Measurements from ENCODE around the gene CES4A.
"Not testable (repeated sequence)": the region's sequence is repeated elsewhere in the genome, so short reads cannot be mapped to it uniquely, and the experiment has no call there.

Gene CES4A

DNA sequence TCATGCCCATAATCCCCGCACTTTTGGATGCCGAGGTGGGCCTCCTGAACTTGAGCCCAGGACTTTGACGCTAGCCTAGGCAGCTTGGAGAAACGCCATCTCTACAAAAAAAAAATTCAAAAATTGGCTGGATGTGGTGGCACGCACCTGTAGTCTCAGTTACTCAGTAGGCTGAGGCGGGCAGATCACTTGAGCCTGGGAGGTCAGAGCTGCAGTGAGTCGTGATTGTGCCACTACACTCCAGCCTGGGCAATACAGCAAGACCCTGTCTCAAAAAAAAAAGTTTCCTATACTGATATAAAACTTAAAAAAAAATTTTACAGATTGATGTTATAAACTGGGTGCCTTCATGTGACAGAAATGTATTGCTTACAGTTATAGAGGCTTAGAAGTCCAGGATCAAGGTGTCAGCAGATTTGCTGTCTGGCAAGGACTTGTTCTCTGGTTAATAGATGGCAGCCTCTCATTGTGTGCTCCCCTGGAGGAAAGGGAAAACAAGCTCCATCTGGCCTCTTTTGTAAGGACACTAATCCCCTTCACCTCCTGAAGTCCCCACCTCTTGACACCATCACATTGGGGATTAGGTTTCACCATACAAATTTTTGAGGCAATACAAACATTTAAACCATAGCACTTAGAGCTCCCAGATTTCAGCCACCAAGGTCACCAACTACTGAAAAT lies 35.8 kb upstream of the CES4A start:
- DNase-seq: no peak
- Histone ChIP-seq H3K14ac (ENCODE audit: low read length) (no peak overlapping the region), H2AFZ (ENCODE audit: insufficient read depth, low read length, poor library complexity) (no peak overlapping the region), H3K79me1 (ENCODE audit: low read length) (no peaks in the 10 kb centered on the region), H3K23ac (ENCODE audit: low read length) (no peak overlapping the region), H4K91ac (ENCODE audit: low read depth, low read length) (no peak overlapping the region), H3K4ac (ENCODE audit: low read depth, low read length) (no peak overlapping the region), H3K9ac (ENCODE audit: low read length) (no peak overlapping the region), H3K4me2 (ENCODE audit: low read length) (no peak overlapping the region), H3K18ac (ENCODE audit: low read length) (no peak overlapping the region), H2BK120ac (ENCODE audit: insufficient read depth, low read length, poor library complexity) (no peak overlapping the region), H3K27ac (ENCODE audit: low read depth, low read length) (no peak overlapping the region), H4K12ac (ENCODE audit: low read depth, low read length) (no peak overlapping the region), H3K27me3 (ENCODE audit: insufficient read depth, low read length) (peaks cover 19% of the 10 kb centered on the region), H2AK5ac (ENCODE audit: low read length) (no peak overlapping the region), H4K8ac (ENCODE audit: low read depth, low read length) (no peak overlapping the region), H3K36me3 (ENCODE audit: control insufficient read depth in 1 of 2, insufficient read depth in 2 of 2, low read length in 2 of 2) (no peaks in the 10 kb centered on the region), H3K79me2 (ENCODE audit: control insufficient read depth, insufficient read depth, low read length, poor library complexity) (no peaks in the 10 kb centered on the region), H3K4me3 (ENCODE audit: low read depth, low read length) (no peak overlapping the region), H3K9me3 (ENCODE audit: insufficient read depth, low read depth, low read length) (peaks cover 1% of the 10 kb centered on the region), H2BK5ac (ENCODE audit: low read depth, low read length, poor library complexity) (no peak overlapping the region), H3K4me1 (ENCODE audit: control insufficient read depth in 1 of 2, insufficient read depth in 2 of 2, low read length in 2 of 2) (no peaks in the 10 kb centered on the region), H2BK12ac (ENCODE audit: low read length) (no peak overlapping the region)
- WGBS (ENCODE audit: extremely low coverage, insufficient coverage, insufficient read length): no CpG with 5 or more reads among the region's 7 CpGs

DNA sequence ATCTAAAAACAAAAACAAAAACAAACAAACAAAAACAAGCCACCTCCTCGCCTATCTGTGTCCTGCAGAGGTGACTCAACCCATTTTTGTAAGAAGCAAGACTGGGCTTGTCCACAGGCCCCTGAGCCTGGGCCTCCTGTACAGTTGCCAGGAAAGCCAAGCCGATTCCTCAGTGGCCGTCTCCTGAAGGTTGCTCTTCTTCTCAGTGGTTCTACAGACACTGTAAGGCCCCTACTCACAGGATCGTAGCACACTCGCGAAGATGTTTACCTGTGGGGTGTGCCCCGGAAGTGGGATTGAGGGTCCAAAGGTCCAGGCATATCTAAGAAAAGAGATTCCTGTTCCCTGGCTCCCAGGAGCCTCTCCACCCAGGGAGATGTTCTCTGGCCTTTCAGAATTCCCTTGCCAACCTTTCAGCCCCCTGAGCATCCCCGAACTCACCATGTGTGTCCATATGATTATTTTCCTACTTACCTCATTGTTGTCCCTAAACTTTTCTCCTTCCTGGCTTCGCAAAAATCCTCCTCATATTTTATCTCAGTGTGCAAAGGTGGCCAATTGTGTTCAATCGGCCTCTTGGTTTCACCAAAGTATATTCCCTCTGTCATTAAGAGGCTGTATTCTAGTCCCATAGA lies 34.8 kb upstream of the CES4A start:
- H3K18ac ChIP-seq (ENCODE audit: low read length): no peak overlapping the region
- H3K23ac ChIP-seq (ENCODE audit: low read length): no peak overlapping the region
- WGBS (ENCODE audit: extremely low coverage, insufficient coverage, insufficient read length): no CpG with 5 or more reads among the region's 10 CpGs
- H3K36me3 ChIP-seq (ENCODE audit: control insufficient read depth in 1 of 2, insufficient read depth in 2 of 2, low read length in 2 of 2): no peaks in the 10 kb centered on the region
- peaks cover 1% of the 10 kb centered on the region for H3K9me3 ChIP-seq (ENCODE audit: insufficient read depth, low read depth, low read length)
- no peak overlapping the region for H2BK120ac ChIP-seq (ENCODE audit: insufficient read depth, low read length, poor library complexity)
- H3K27me3 ChIP-seq (ENCODE audit: insufficient read depth, low read length): peaks cover 11% of the 10 kb centered on the region
- no peak overlapping the region for H4K8ac ChIP-seq (ENCODE audit: low read depth, low read length)
- no peak overlapping the region for H3K9ac ChIP-seq (ENCODE audit: low read length)
- H3K79me2 ChIP-seq (ENCODE audit: control insufficient read depth, insufficient read depth, low read length, poor library complexity): no peaks in the 10 kb centered on the region
- no peak overlapping the region for H2BK5ac ChIP-seq (ENCODE audit: low read depth, low read length, poor library complexity)
- no peak overlapping the region for H2BK12ac ChIP-seq (ENCODE audit: low read length)
- no peak overlapping the region for H3K14ac ChIP-seq (ENCODE audit: low read length)
- no peak overlapping the region for H3K27ac ChIP-seq (ENCODE audit: low read depth, low read length)
- H2AK5ac ChIP-seq (ENCODE audit: low read length): no peak overlapping the region
- no peaks in the 10 kb centered on the region for H3K79me1 ChIP-seq (ENCODE audit: low read length)
- no peak overlapping the region for H4K12ac ChIP-seq (ENCODE audit: low read depth, low read length)
- H3K4me3 ChIP-seq (ENCODE audit: low read depth, low read length): no peak overlapping the region
- DNase-seq: no peak
- no peak overlapping the region for H3K4ac ChIP-seq (ENCODE audit: low read depth, low read length)
- H3K4me1 ChIP-seq (ENCODE audit: control insufficient read depth in 1 of 2, insufficient read depth in 2 of 2, low read length in 2 of 2): no peaks in the 10 kb centered on the region
- H2AFZ ChIP-seq (ENCODE audit: insufficient read depth, low read length, poor library complexity): no peak overlapping the region
- no peak overlapping the region for H3K4me2 ChIP-seq (ENCODE audit: low read length)
- H4K91ac ChIP-seq (ENCODE audit: low read depth, low read length): no peak overlapping the region

DNA sequence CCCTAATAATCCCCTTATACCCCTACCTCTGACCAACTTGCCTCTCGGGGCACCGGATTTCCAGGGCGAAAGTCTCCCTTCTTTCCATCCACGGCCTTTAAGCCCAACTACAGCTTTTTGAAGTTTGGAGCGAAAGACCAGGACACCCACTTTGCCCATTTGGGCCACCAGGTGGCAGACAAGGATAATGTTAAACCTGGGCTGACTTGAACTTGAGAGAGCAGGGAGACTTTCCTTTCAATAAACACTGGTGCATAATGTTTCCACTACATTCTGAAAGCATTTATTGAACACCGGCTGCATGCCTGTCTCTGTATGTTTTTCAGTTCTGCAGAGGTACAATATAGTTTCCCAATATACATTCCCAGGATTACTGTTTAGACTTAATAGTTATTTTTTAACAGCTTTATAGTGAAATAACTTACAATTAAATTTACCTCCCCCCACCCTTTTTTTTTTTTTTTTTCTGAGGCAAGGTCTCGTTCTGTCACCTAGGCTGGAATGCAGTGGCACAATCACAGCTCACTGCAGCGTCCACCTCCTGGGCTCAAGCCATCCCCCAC lies 34.2 kb upstream of the CES4A start:
- Histone ChIP-seq H4K12ac (ENCODE audit: low read depth, low read length) (no peak overlapping the region), H2AK5ac (ENCODE audit: low read length) (no peak overlapping the region), H3K27ac (ENCODE audit: low read depth, low read length) (no peak overlapping the region), H3K18ac (ENCODE audit: low read length) (no peak overlapping the region), H3K9me3 (ENCODE audit: insufficient read depth, low read depth, low read length) (peaks cover 1% of the 10 kb centered on the region), H3K36me3 (ENCODE audit: control insufficient read depth in 1 of 2, insufficient read depth in 2 of 2, low read length in 2 of 2) (no peaks in the 10 kb centered on the region), H3K27me3 (ENCODE audit: insufficient read depth, low read length) (peaks cover 5% of the 10 kb centered on the region), H3K9ac (ENCODE audit: low read length) (no peak overlapping the region), H3K4ac (ENCODE audit: low read depth, low read length) (no peak overlapping the region), H2BK120ac (ENCODE audit: insufficient read depth, low read length, poor library complexity) (no peak overlapping the region), H3K14ac (ENCODE audit: low read length) (no peak overlapping the region), H2BK5ac (ENCODE audit: low read depth, low read length, poor library complexity) (no peak overlapping the region), H3K4me3 (ENCODE audit: low read depth, low read length) (no peak overlapping the region), H3K79me1 (ENCODE audit: low read length) (no peaks in the 10 kb centered on the region), H3K23ac (ENCODE audit: low read length) (no peak overlapping the region), H3K4me2 (ENCODE audit: low read length) (no peak overlapping the region), H4K8ac (ENCODE audit: low read depth, low read length) (no peak overlapping the region), H4K91ac (ENCODE audit: low read depth, low read length) (no peak overlapping the region), H2BK12ac (ENCODE audit: low read length) (no peak overlapping the region), H2AFZ (ENCODE audit: insufficient read depth, low read length, poor library complexity) (no peak overlapping the region), H3K4me1 (ENCODE audit: control insufficient read depth in 1 of 2, insufficient read depth in 2 of 2, low read length in 2 of 2) (no peaks in the 10 kb centered on the region), H3K79me2 (ENCODE audit: control insufficient read depth, insufficient read depth, low read length, poor library complexity) (no peaks in the 10 kb centered on the region)
- peak; percentile 59 to 87 for DNase-seq
- no CpG with 5 or more reads among the region's 8 CpGs for WGBS (ENCODE audit: extremely low coverage, insufficient coverage, insufficient read length)

DNA sequence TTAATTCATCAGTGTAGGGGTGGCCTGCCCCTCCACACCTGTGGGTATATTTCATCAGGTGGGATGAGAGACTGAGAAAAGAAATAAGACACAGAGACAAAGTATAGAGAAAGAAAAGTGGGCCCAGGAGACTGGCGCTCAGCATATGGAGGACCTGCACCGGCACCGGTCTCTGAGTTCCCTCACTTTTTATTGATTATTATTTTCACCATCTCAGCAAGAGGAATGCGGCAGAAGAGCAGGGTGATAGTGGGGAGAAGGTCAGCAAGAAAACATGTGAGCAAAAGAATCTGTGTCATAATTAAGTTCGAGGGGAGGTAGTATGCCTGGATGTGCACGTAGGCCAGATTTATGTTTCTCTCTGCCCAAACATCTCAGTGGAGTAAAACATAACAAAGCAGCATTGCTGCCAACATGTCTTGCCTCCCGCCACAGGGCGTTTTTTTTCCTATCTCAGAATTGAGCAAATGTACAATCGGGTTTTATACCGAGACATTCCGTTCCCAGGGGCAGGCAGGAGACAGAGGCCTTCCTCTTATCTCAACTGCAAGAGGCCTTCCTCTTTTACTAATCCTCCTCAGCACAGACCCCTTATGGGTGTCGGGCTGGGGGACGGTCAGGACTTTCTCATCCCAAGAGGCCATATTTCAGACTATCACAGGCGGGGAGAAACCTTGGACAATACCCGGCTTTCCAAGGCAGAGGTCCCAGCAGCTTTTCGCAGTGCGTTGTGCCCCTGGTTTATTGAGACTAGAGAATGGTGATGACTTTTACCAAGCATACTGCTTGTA lies 32.8 kb upstream of the CES4A start:
- H4K12ac ChIP-seq (ENCODE audit: low read depth, low read length); H3K23ac ChIP-seq (ENCODE audit: low read length); H2BK5ac ChIP-seq (ENCODE audit: low read depth, low read length, poor library complexity); H3K14ac ChIP-seq (ENCODE audit: low read length); H2AK5ac ChIP-seq (ENCODE audit: low read length); H3K18ac ChIP-seq (ENCODE audit: low read length); H3K79me1 ChIP-seq (ENCODE audit: low read length); H3K9me3 ChIP-seq (ENCODE audit: insufficient read depth, low read depth, low read length); H3K27me3 ChIP-seq (ENCODE audit: insufficient read depth, low read length); H2BK120ac ChIP-seq (ENCODE audit: insufficient read depth, low read length, poor library complexity); H4K91ac ChIP-seq (ENCODE audit: low read depth, low read length); H2AFZ ChIP-seq (ENCODE audit: insufficient read depth, low read length, poor library complexity); H3K4ac ChIP-seq (ENCODE audit: low read depth, low read length); H3K4me1 ChIP-seq (ENCODE audit: control insufficient read depth in 1 of 2, insufficient read depth in 2 of 2, low read length in 2 of 2); H3K9ac ChIP-seq (ENCODE audit: low read length); H4K8ac ChIP-seq (ENCODE audit: low read depth, low read length); H3K79me2 ChIP-seq (ENCODE audit: control insufficient read depth, insufficient read depth, low read length, poor library complexity); DNase-seq; H3K4me3 ChIP-seq (ENCODE audit: low read depth, low read length); H2BK12ac ChIP-seq (ENCODE audit: low read length); H3K4me2 ChIP-seq (ENCODE audit: low read length); H3K36me3 ChIP-seq (ENCODE audit: control insufficient read depth in 1 of 2, insufficient read depth in 2 of 2, low read length in 2 of 2); H3K27ac ChIP-seq (ENCODE audit: low read depth, low read length): not testable (repeated sequence)
- WGBS (ENCODE audit: extremely low coverage, insufficient coverage, insufficient read length): no CpG with 5 or more reads among the region's 17 CpGs

Data from trophoblast cell (in vitro differentiated cells and primary cell).